Endothelial cell of umbilical vein (primary cell): ENCODE results near the gene KIF9.

Experiments used
- POLR2A ChIP-seq: IDR thresholded peaks from 2 replicates; pipeline ENCODE4 v1.6.1; 2012; ENCODE audit warnings: low read depth, mild to moderate bottlenecking, control low read depth, low read length
- POLR2AphosphoS5 ChIP-seq: IDR thresholded peaks from 2 replicates; pipeline ENCODE4 v1.6.1; 2012; ENCODE audit warnings: low read depth, mild to moderate bottlenecking, control low read depth, low read length, moderate library complexity; ENCODE audit not compliant: insufficient read depth
- TF ChIP-seq, protein P1 (sequence below): IDR thresholded peaks from 2 replicates; pipeline ENCODE4 v1.6.1; 2011; ENCODE audit not compliant: insufficient read depth, insufficient read length

DNA sequence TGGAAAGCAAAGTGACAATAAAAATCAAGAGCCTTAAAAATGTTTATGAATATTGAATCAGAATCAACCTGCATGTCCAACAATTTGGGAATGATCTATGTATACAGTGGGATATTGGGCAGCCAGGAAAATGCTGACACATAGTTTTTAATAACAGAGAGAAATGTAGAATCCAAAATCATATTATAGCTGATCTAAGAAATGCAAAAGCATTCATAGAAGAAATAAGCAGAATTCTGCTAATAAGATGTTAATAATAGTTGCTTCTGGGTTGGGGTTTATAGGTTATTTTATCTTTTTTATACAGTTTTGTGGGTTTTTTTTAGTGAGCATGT is 15.1 kb downstream of the KIF9 start:
- TF ChIP-seq POLR2A (no peak), POLR2AphosphoS5 (no peak)
- TF ChIP-seq, protein P1, sequence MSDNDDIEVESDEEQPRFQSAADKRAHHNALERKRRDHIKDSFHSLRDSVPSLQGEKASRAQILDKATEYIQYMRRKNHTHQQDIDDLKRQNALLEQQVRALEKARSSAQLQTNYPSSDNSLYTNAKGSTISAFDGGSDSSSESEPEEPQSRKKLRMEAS: no peak
